Testis (tissue), 2 donors: Measurements from ENCODE around the gene KLHL6.

Experiments used
- CTCF ChIP-seq, 3 experiments: fragments of 450-650 bp in 2 of 3; fragments of 200-600 bp in 1 of 3; sonication (generic) in 1 of 3; IDR thresholded peaks; one replicate each; pipeline ENCODE4 v1.5.1; 2016 to 2019; ENCODE audit warnings: antibody characterized with exemption in 3 of 3, mild to moderate bottlenecking in 2 of 3, moderate library complexity in 1 of 3
- POLR2A ChIP-seq: fragments of 450-650 bp; IDR thresholded peaks from one replicate; pipeline ENCODE4 v1.6.1; 2017; ENCODE audit warnings: antibody characterized with exemption, mild to moderate bottlenecking, moderate library complexity

GRCh38 chr3:183576487-183577107 lies 21.1 kb upstream of the KLHL6 start:
- TF ChIP-seq CTCF (IDR thresholded peaks at IDR 0.05): no peak
- TF ChIP-seq POLR2A: no peak
